GM10847 (cell line): ENCODE results near the gene TMEM132D.

Source experiments
- POLR2A ChIP-seq: IDR thresholded peaks from 2 replicates; pipeline ENCODE4 v1.6.1; 2011; ENCODE audit not compliant: insufficient read length; ENCODE audit errors: extremely low read depth

TMEM132D gene

DNA sequence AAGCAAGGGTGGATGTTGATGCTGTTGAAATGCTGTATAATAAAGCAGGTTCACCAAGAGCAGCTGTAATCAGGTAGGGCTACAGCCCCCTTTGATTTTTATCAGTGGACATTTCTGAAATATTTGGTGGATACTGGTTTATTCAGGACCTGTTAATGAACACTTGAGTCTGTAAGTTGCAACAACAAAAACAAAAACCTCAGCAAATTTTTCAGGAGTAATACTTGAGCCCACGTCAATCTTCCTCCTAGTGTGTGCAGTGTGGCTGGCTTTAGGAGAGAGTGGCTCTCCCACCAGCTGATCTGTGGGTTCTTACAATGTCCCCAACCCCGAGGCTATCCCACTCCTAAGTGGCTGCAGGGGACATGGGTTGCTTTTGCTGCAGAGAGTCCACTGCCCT, 702.8 kb downstream of the TMEM132D start:
- TF ChIP-seq POLR2A, result no peak

DNA sequence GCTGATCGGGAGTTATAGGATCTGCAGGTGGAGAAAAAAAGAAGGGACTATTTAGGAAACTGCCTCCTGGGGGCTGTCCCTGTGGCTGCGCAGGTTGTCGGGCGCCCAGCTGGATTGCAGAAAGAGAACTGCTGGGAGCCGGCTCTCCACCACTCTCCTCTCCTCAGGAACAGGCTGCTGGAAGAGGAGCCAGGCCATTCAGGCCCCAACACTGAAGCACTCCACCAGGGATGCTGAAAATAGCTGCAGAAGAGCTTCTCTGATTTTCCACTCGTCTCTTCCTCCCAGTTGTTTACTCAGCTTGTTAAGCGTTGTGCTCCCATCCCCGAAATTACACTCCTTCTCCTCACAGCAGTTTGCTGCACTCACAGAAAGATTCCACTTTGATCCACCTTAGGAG, 703.2 kb downstream of the TMEM132D start:
- no peak for TF ChIP-seq POLR2A

DNA sequence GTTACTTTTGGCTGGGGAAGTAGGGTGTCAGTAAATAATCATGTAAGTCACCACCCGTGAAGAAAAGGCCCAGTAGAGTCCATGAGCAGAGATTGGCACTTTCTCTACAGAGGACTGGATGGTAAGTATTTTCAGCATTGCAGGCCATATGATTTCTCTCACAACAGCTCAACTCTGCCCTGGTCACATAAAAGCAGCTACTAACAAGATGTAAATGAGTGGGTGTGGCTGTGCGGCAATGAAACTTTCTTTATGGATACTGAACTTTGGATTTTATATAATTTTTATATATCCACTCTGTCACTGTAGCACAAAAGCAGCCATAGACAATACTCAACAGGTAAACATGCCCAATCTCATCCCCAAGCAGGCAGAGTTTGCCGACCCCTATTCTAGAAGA, 706.9 kb downstream of the TMEM132D start:
- no peak for TF ChIP-seq POLR2A

DNA sequence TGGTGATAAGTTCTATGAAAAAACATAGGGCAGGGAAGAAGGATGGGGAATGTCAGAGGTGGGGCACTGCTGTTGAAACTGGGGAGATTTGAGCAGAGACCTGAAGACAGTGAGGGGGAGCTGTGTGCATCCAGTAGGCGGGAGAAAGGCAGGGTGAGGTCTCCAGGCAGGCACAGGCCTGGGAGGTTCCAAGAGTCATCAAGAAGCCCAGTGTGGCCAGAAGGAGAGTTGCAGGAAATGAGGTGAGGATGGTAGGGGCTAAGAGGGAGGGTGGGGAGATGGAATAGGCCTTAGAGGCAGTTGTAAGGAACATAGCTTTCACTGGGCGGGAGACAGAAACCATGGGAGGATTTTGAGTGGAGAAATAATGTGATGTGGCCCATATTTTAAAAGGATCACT, 708.7 kb downstream of the TMEM132D start:
- TF ChIP-seq POLR2A, result no peak

DNA sequence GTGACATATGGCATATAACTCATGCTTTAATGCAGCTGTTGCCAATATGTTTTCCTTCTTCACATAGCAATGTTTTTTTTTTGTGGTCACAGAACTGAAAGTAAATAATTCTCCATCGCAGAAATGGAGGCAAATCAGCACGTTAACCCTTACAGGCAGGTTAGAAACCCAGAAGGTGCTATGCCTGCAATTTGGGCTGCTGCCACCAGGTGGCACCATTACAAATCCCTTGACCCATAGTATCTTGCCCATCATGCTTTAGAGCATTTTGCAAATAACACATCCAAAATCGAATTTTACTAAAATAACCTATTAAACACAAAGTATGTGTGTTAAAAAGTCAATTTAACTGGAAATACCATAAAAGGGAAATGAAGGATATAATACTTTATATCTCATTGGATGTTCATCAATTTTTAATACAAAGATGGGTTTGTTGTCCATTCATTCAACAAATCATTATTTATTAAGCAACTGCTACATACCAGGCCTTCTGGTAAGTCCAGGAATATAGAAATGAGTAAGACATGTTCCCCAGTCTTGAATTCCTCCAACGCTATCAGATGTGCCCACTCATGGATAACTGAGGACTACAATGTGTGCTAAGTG, 710.5 kb downstream of the TMEM132D start:
- no peak for TF ChIP-seq POLR2A

DNA sequence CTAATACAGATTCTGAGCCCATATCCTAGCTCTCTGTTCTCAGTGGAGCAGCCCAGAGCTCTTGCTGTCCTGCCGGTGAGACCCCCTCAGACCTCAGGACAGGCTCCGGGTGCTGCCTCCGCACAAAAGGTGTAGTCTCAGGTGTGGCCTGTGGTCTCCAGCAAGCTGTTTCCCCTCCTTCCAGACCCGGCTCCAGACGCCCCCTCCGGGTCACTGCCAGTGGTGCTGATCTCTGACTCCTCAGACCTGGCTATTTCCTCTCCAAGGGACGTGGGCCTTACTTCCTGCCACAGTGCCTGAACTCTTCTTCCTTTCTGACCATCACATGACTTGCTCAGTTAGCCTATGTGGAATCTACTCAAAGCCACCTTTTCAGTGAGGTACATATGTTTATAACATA, 713.0 kb downstream of the TMEM132D start:
- no peak for TF ChIP-seq POLR2A

DNA sequence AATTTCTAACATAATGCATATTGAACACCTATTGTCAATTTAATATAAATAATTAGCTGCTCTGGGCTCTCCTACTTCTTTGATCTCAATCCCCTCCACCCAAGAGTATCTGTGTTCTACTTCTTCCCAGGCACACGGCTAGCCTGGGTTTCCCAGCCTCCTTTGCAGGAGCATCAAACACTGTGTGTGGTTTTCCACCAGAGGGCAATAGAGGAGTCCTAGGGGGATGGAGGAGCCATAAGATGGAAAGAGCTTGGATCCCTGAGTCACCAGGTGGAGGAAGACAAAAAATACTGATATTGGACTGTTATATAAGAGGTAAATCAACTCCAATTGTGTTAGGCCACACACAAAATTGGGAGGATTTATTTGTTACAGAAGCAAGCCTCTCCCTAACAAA, 716.9 kb downstream of the TMEM132D start:
- no peak for TF ChIP-seq POLR2A

DNA sequence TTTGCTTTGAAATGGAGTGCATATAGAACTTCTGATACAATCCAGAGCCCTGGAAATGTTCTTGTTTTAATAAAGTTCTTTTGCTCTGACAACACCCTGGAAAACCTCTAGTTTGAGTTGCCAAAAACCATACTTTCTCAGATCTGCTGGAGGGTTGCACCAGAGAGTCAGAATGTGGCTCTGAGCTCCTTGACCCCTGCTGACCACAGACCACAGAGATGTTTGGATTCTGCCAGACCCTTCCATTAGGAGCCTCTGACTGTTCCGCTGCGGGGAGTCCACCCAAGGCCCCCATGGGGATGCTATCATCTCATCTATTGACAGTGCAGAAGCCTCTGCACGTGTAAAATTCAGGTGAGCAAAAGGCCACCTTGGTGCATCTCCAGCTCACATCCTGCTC, 718.0 kb downstream of the TMEM132D start:
- TF ChIP-seq POLR2A, result no peak

DNA sequence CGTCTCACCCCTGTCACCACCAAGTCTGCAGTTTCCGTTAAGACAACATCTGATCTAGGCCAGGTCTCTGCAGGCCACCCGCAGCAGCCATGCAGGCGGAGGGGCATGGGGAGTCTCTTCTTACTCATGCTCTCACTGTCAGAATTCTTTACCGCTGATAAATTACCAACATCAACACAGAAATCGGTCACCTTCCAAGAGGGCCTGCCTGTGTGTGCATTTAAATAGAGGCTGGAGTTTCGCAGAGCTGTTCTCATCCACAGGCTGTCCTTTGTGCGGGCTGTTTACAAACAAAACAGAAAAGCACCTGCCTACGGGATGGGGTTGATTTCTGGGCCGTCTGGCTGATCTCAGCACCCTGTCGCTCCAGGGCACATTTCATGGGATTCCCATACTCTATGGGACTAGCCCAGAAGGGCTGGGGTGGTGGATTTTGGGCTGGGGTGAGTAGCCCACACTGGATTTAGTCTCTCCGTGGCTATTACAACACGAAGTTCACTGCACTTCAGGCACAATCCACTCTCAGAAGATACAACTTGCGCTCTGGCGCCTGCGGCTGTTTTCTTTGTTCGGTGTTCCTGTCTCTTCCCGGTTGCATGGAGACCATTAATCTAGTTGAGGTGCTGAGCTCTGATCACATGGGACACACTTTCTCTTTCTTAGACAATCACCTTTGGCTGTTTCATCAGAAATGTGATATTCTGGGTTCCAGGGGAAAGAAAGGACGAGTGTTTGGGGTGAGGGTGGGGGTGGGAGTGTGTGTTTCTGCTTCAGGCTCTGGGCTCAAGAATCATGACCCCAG, 719.5 kb downstream of the TMEM132D start:
- TF ChIP-seq POLR2A, result no peak

DNA sequence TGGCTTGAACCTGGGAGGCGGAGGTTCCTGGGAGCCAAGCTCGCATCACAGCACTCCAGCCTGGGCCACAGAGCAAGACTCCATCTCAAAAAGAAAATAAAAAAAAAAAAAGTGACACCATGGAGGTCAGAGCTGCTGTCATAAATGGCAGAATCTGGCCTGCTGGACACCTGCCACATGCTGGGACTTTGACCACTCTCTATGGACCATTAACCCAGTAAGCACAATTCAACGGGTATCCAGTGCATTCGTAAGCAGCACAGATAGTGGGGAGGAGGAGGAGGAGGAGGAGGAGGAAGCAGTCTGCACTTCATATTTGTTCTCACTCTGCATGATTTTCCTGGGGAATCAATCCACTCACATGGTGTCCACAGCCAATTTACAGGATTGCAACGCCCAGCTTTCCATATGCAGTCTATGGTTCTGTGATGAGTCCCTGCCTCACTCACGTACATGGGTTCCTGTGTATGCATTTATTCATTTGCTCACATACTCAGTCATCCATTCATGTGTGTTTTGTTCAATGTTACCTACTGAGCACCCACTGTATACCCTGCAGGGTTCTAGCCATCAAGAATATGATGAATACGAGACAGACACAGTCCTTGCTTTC, 723.8 kb downstream of the TMEM132D start:
- no peak for TF ChIP-seq POLR2A

DNA sequence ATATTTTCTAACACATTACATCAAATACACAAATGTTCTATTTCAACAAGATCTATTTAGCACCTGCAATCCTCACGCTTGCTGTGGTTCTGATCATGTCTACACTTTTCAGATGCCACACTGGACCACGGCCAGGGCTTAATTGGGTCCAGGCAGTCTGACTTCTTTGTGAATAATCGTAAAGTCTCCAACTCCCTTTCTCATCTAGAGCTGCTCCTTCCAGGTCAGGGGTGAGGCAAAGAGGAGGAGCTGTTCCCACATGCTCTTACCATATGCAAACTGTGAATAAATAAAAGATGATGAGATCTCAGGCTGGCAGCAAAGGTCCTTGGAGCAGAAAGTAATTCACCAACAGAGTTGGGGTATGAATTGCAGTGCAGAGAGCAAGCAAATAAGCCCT, 733.9 kb downstream of the TMEM132D start:
- no peak for TF ChIP-seq POLR2A

DNA sequence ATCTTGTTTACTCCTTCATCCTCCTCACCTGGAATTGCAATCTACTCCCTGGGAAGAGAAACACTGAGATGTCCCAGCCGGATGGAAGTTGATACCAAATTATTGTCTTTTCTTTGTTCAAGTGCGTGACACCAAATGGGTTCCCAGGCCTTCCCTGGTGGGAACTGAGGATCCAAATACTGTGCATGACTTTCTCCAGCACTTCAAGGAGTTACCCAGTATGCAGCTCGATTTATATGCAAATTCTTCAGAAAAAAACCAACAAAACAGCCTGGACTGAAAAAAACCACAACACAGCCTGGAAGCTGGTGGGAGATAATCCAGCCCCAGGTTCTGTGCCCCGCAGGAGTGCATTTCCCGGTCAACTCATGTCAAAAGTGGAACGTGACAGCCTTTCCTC, 740.0 kb downstream of the TMEM132D start:
- no peak for TF ChIP-seq POLR2A

DNA sequence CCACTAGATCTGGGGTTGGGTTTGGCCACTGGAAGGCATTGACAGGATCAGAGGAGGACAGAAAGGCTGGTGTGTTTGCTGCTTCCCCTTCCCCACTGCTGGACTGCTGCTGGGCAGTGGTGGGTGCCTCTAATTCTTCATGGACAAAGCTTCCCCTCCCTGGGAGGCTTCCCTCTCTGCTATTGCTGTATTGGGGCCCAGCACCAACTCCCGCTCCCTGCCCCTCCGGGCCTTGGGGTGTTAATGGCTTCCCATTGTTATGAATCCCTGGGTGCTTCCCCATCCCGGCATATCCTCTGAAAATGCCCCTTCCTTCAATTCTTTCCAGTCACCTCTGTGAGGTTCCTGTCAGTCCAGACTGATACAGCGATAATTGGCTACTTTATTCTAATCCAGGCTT, 740.4 kb downstream of the TMEM132D start:
- no peak for TF ChIP-seq POLR2A

DNA sequence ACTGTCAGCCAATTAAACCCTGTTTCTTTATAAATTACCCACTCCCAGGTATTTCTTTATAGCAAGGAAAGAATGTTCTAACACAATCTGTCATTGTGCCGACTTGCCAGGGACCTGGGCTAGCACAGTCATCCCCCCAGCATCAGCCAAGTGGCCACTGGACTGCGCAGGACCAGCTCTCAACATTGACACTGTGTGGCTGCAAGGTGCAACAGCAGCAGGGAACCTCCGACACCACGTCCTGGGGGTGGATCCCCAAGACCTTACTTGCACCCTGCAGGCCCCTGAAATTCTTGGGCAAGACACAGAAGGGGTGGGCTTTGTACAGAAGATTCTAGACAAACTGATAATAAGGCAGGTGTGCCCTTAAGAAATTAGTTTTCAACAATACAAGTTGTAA, 741.0 kb downstream of the TMEM132D start:
- TF ChIP-seq POLR2A, result no peak

DNA sequence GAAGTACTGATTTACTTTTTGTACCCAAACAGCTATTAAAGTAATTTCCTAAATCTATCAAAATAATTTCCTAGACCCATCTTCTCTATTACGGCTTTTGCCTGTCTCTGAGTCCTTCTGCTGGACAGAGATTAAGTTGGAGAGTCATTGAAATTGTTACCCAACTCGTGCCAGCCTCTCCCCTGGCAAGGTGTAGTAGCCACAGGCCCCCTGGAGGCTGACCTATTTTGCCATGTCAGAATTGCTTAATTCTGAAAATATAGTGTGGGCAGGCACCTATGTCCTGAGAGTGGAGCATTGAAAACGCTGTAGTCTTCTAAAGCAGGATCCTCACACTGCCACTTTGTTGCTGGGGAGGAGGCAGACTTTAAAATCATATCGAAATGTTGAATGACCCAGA, 742.3 kb downstream of the TMEM132D start:
- TF ChIP-seq POLR2A, result no peak

DNA sequence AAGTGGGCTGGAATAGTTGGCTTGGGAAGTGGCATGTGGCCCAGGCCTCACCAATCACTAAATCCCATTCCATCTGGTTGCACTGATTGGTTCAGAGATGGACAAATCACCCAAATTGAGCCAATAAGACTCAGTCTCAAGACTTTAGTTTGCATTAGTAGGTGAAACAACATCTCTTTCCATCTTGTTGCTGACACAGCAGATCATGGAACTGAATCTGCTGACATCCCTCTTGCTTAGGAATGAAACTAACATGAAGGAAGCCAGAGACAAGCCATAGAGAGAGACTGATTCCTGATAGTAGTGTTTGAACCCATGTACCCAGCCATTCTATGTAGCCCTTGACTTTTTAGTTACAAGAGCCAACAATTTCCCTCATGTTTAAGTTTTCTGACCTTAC, 743.5 kb downstream of the TMEM132D start:
- TF ChIP-seq POLR2A, result no peak
